AG09319 (cell line): ENCODE data around the gene TTC36.

Source experiments
- DNase-seq: peaks from one replicate; pipeline ENCODE4 v3.0.0-alpha.2; 2010; ENCODE audit warnings: low read depth; ENCODE audit errors: extremely low read depth
- CTCF ChIP-seq: IDR thresholded peaks from 2 replicates; pipeline ENCODE4 v1.5.1; 2011; ENCODE audit warnings: low read depth, mild to moderate bottlenecking, inconsistent platforms, low read length, moderate library complexity

TTC36 gene

GRCh38 chr11:118532852-118533768 lies 5.8 kb downstream of the TTC36 start:
- TF ChIP-seq CTCF, result no peak
- no peak for DNase-seq

- TF ChIP-seq CTCF, result no peak
- DNase-seq, result no peak
Observed at GRCh38 chr11:118533769-118534729, 6.8 kb downstream of the TTC36 start.

- no peak for TF ChIP-seq CTCF
- DNase-seq, result no peak
Observed at GRCh38 chr11:118535261-118535660, 8.0 kb downstream of the TTC36 start.

- DNase-seq, result no peak
- TF ChIP-seq CTCF, result no peak
Observed at GRCh38 chr11:118536726-118537125, 9.5 kb downstream of the TTC36 start.

- TF ChIP-seq CTCF, result no peak
- no peak for DNase-seq
Observed at GRCh38 chr11:118537409-118537980, 10.2 kb downstream of the TTC36 start.

DNA sequence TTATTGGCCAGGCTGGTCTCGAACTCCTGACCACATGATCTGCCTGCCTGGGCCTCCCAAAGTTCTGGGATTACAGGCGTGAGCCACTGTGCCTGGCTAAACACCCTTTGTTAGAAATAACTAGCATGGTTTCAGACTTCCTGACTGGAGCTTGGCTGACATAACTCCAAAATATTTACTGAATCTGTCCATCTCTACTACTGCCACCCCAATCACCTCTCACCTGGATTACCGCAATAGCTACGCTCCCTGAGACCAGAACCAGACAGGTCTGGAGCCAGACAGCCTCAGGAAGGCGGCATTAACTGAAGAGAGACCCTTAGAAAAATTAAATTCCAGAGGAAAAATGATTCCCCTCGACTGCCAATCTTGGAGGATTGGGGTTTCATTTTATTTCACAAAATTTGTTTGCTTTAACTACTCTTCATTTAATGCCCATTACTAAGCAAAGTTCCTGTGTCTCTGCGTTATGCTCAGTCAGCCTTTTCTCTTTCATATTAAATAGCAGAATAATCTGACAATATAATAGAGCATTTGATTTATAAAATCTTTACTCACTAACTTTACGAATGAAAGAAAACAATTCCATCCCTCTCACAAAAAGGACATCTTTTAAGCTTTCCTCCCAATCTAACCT lies 16.9 kb downstream of the TTC36 start:
- no peak for DNase-seq
- no peak for TF ChIP-seq CTCF
